Transverse colon (tissue), 4 donors: ENCODE measurements around the gene RELL1. TPM values are rescaled to one million over a fixed set of nuclear protein-coding genes. Genes with fewer than 3 reads are reported as not detected.
A peak's percentile ranks its signal among the peaks of the same experiment; 100 is the strongest.

Experiments used
- DNase-seq: peaks from one replicate; pipeline ENCODE4 v3.0.0-alpha.2; 2019
- H3K27ac ChIP-seq, 4 donors: fragments of 200-600 bp; sonication (generic); 2 replicates each; pipeline ENCODE4 v1.5.1; 2016 to 2018; ENCODE audit warnings: inconsistent platforms in 4 of 4
- H3K27me3 ChIP-seq: fragments of 200-600 bp; sonication (generic); 2 replicates; pipeline ENCODE4 v1.5.1; 2017; ENCODE audit warnings: inconsistent platforms
- H3K36me3 ChIP-seq, 4 donors: fragments of 200-600 bp; sonication (generic); 2 replicates each; pipeline ENCODE4 v1.5.1; 2017 to 2019; ENCODE audit warnings: inconsistent platforms in 4 of 4
- H3K4me1 ChIP-seq, 4 donors: fragments of 200-600 bp; sonication (generic); 2 replicates each; pipeline ENCODE4 v1.5.1; 2017 to 2020; ENCODE audit warnings: inconsistent platforms in 4 of 4
- H3K4me3 ChIP-seq, 4 donors: fragments of 200-600 bp; sonication (generic); 1 replicate in 1 of 4; 2 replicates in 3 of 4; pipeline versions ENCODE4 v1.5.1 to v1.6.1; 2017 to 2019; ENCODE audit warnings: inconsistent platforms in 4 of 4
- H3K9me3 ChIP-seq, 2 donors: fragments of 200-600 bp; sonication (generic); 2 replicates each; pipeline ENCODE4 v1.5.1; 2017 to 2019; ENCODE audit warnings: inconsistent platforms in 2 of 2
- CTCF ChIP-seq, 5 experiments: fragments of 200-600 bp in 3 of 5; fragments of 450-650 bp in 2 of 5; sonication (generic) in 3 of 5; IDR thresholded peaks; 1 replicate in 2 of 5; 2 replicates in 3 of 5; pipeline ENCODE4 v1.5.1; 2016 to 2017; ENCODE audit warnings: antibody characterized with exemption in 5 of 5, inconsistent platforms in 3 of 5, mild to moderate bottlenecking in 2 of 5, moderate library complexity in 1 of 5
- EP300 ChIP-seq: sonication (generic); formaldehyde crosslinking; IDR thresholded peaks from one replicate; pipeline ENCODE4 v1.6.1; 2017; ENCODE audit warnings: antibody characterized with exemption, low read depth
- POLR2A ChIP-seq: fragments of 450-650 bp; IDR thresholded peaks from one replicate; pipeline ENCODE4 v1.6.1; 2016; ENCODE audit warnings: antibody characterized with exemption, mild to moderate bottlenecking, moderate library complexity
- POLR2AphosphoS5 ChIP-seq, 3 donors: sonication (generic); formaldehyde crosslinking; IDR thresholded peaks; one replicate each; pipeline ENCODE4 v1.6.1; 2016; ENCODE audit warnings: antibody characterized with exemption in 3 of 3
- WGBS, 2 donors: methylation state at CpG; one replicate each; pipeline ENCODE4 v1.1.5; 2018; ENCODE audit warnings: low coverage in 1 of 2; 5-methylcytosine and 5-hydroxymethylcytosine counted together
- in situ Hi-C, 4 donors: fragments of 200-750 bp; cut with MboI; loops; one replicate each; pipeline versions ENCODE4 v1.15.0 to v1.15.1; 2017; ENCODE audit warnings: low sequenced_read_pairs in 3 of 4, low pct_ligation_motif_present in 1 of 4, low pct_unique_long_range_greater_than_20kb in 1 of 4
- intact Hi-C: fragments of 100-400 bp; cut with DNase I; formaldehyde crosslinking; loops from one replicate; pipeline ENCODE4 v1.15.1; 2023; ENCODE audit warnings: low total_unique reads
- total RNA-seq, 4 donors: library from RNA; depleted of rRNA; stranded (reverse); fragments of >200 nt; gene quantifications; one replicate each; pipeline ENCODE4 v1.1.0, GENCODE V29; 2016

The RELL1 gene
- total RNA-seq, 4 donors from 2014 or later = 9.2 to 192 (median 107) TPM

- H3K27ac ChIP-seq = peak overlapping the region; percentile 95 to 99 (median 97)
- no peaks in the 10 kb centered on the region for H3K9me3 ChIP-seq
- in situ Hi-C loops = no loop called here
- 95 to 96% methylated on average over 2 of the region's 2 CpGs for WGBS, 2 donors
- TF ChIP-seq CTCF (IDR thresholded peaks at IDR 0.05) (no peak), POLR2A (no peak), EP300 (no peak), POLR2AphosphoS5 (IDR thresholded peaks at IDR 0.05) (no peak)
- H3K4me1 ChIP-seq = peaks cover 20 to 51% (median 34%) of the 10 kb centered on the region in 4 donors
- H3K27me3 ChIP-seq = no peaks in the 10 kb centered on the region
- H3K36me3 ChIP-seq = no peaks in the 10 kb centered on the region
- intact Hi-C loops = no loop called here
- peak overlapping the region in 1 of 4 donors; percentile 75 for H3K4me3 ChIP-seq
- no peak for DNase-seq
Measured at GRCh38 chr4:37684154-37684553, 2.0 kb downstream of the RELL1 start.

- DNase-seq = no peak
- peak overlapping the region; percentile 33 to 55 (median 42) for H3K27ac ChIP-seq
- TF ChIP-seq POLR2A (no peak), POLR2AphosphoS5 (IDR thresholded peaks at IDR 0.05) (peak in 2 of 3 donors; percentile 16 to 56), EP300 (no peak), CTCF (IDR thresholded peaks at IDR 0.05) (peak in 3 of 5 experiments; percentile 19 to 57 (median 35))
- WGBS, 2 donors = 23 to 41% methylated on average over 7 of the region's 7 CpGs
- in situ Hi-C loops = no loop called here
- H3K4me1 ChIP-seq = peaks cover 23 to 64% (median 45%) of the 10 kb centered on the region in 4 donors
- no peaks in the 10 kb centered on the region for H3K9me3 ChIP-seq
- H3K36me3 ChIP-seq = no peaks in the 10 kb centered on the region
- no peak overlapping the region for H3K4me3 ChIP-seq
- no peaks in the 10 kb centered on the region for H3K27me3 ChIP-seq
- intact Hi-C loops = no loop called here
Measured at GRCh38 chr4:37682701-37683401, 3.3 kb downstream of the RELL1 start.

- intact Hi-C loops (no loop called here), in situ Hi-C loops (no loop called here)
- no peak overlapping the region for H3K4me3 ChIP-seq
- H3K4me1 ChIP-seq = peaks cover 37 to 81% (median 58%) of the 10 kb centered on the region in 4 donors
- TF ChIP-seq POLR2AphosphoS5 (IDR thresholded peaks at IDR 0.05) (no peak), POLR2A (no peak), CTCF (IDR thresholded peaks at IDR 0.05) (no peak), EP300 (no peak)
- WGBS, 2 donors = 92 to 100% methylated on average over 1 of the region's 1 CpG
- no peaks in the 10 kb centered on the region for H3K9me3 ChIP-seq
- no peak for DNase-seq
- H3K27me3 ChIP-seq = no peaks in the 10 kb centered on the region
- no peaks in the 10 kb centered on the region for H3K36me3 ChIP-seq
- no peak overlapping the region for H3K27ac ChIP-seq
Measured at GRCh38 chr4:37680089-37680488, 6.1 kb downstream of the RELL1 start.

GRCh38 chr4:37679301-37679700, 6.9 kb downstream of the RELL1 start:
- WGBS, 2 donors = 66 to 86% methylated on average over 1 to 2 of the region's 2 CpGs
- Histone ChIP-seq H3K4me1 (peaks cover 30 to 81% (median 55%) of the 10 kb centered on the region in 4 donors), H3K9me3 (no peaks in the 10 kb centered on the region), H3K27me3 (no peaks in the 10 kb centered on the region), H3K27ac (no peak overlapping the region), H3K36me3 (no peaks in the 10 kb centered on the region), H3K4me3 (no peak overlapping the region)
- in situ Hi-C loops = no loop called here
- no peak for TF ChIP-seq EP300
- TF ChIP-seq POLR2A = no peak
- TF ChIP-seq POLR2AphosphoS5 (IDR thresholded peaks at IDR 0.05) = no peak
- no peak for TF ChIP-seq CTCF (IDR thresholded peaks at IDR 0.05)
- no peak for DNase-seq
- intact Hi-C loops = no loop called here
